Left lung (tissue), 10 donors: ENCODE results near the gene DLG2. TPM values are rescaled to one million over a fixed set of nuclear protein-coding genes. Genes with fewer than 3 reads are reported as not detected.

Experiments
- ATAC-seq: fragments of 200-7000 bp; cut with Tn5 transposase; one replicate; pipeline ENCODE4 v1.9.1; 2020; ENCODE audit warnings: moderate library complexity
- DNase-seq, 4 donors: peaks; one replicate each; pipeline ENCODE4 v3.0.0-alpha.2; 2013 to 2020
- H3K27ac ChIP-seq, 2 donors: fragments of 200-600 bp; sonication (generic) in 1 of 2; one replicate each; pipeline versions ENCODE4 v1.5.0 to v1.8.0; 2020 to 2021
- H3K27me3 ChIP-seq, 2 donors: fragments of 200-600 bp; sonication (generic) in 1 of 2; one replicate each; pipeline versions ENCODE4 v1.5.0 to v1.8.0; 2020 to 2021
- H3K36me3 ChIP-seq, 2 donors: fragments of 200-600 bp; sonication (generic) in 1 of 2; one replicate each; pipeline versions ENCODE4 v1.5.0 to v1.8.0; 2020 to 2021
- H3K4me1 ChIP-seq, 2 donors: fragments of 200-600 bp; one replicate each; pipeline ENCODE4 v1.8.0; 2021
- H3K4me3 ChIP-seq, 2 donors: fragments of 200-600 bp; sonication (generic) in 1 of 2; one replicate each; pipeline versions ENCODE4 v1.5.0 to v1.8.0; 2020 to 2021; ENCODE audit warnings: mild to moderate bottlenecking in 1 of 2
- H3K9me3 ChIP-seq, 2 donors: fragments of 200-600 bp; sonication (generic) in 1 of 2; one replicate each; pipeline versions ENCODE4 v1.5.0 to v1.8.0; 2020 to 2021
- CTCF ChIP-seq, 2 donors: fragments of 200-600 bp; sonication (generic) in 1 of 2; IDR thresholded peaks; one replicate each; pipeline versions ENCODE4 v1.5.0 to v1.8.0; 2021; ENCODE audit warnings: antibody characterized with exemption in 2 of 2
- intact Hi-C, 2 donors: fragments of 100-400 bp; cut with DNase I; formaldehyde crosslinking; loops; one replicate each; pipeline versions ENCODE4 v1.11.2 to v1.14.2; 2022
- polyA plus RNA-seq, 6 donors: library from polyadenylated mRNA; unstranded; fragments of 120-200 nt; gene quantifications; one replicate each; pipeline ENCODE4 v1.2.1, GENCODE V29; 2013; ENCODE audit not compliant: insufficient read length in 6 of 6
- total RNA-seq, 2 donors: library from RNA; stranded (reverse); fragmentation: NEBNext Ultra II Directional; extraction: Animal tissue kit (Norgen Biotek cat#: 25700); gene quantifications; one replicate each; pipeline ENCODE4 v1.2.1, GENCODE V29; 2021
- donor health status: DM: no; HTN: yes; CAD: no.
- donor health status: DM: no; HTN: no; CAD: no.

The DLG2 gene
- total and polyA plus RNA-seq, 8 donors = 4.5 to 15.0 (median 8.6) TPM

DNA sequence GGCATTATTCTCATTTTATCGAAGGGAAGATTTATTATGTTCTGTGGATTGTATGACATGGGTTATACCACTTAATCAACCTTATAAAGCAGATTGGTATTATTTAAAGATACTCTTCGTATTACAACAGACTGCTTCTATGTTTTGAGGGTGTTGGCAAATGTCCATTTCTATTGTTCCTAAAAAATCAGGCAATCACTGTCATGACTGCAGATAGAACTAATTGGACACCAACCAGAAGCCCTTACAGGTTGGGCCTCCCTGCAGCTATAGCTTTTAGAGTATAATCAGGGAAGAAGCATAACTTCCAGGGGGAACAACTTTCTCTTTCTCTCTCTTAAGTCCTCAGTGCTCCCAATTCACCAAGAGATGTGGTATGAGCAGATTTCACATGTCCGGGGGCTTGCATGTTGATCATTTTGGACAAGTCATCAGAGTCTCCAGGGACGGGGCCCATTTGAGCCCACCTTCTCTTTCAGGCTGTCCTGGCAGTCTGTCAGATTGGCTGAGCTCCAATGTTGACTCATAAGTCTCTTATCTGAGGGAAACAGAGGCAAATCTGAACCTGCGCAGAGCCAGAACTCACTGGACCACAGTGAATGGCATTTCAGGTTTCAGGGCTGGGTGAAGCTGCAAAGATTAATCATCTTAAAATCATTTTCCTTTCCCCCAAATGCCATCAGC is 2077.0 kb downstream of the DLG2 start:
- H3K4me1 ChIP-seq = no peaks in the 10 kb centered on the region
- H3K4me3 ChIP-seq = no peak overlapping the region
- no peaks in the 10 kb centered on the region for H3K27me3 ChIP-seq
- no peaks in the 10 kb centered on the region for H3K9me3 ChIP-seq
- intact Hi-C loops = no loop called here
- no peak overlapping the region for H3K27ac ChIP-seq
- no peak for DNase-seq
- H3K36me3 ChIP-seq = no peaks in the 10 kb centered on the region
- ATAC-seq = no peak
- TF ChIP-seq CTCF (IDR thresholded peaks at IDR 0.05) = no peak

DNA sequence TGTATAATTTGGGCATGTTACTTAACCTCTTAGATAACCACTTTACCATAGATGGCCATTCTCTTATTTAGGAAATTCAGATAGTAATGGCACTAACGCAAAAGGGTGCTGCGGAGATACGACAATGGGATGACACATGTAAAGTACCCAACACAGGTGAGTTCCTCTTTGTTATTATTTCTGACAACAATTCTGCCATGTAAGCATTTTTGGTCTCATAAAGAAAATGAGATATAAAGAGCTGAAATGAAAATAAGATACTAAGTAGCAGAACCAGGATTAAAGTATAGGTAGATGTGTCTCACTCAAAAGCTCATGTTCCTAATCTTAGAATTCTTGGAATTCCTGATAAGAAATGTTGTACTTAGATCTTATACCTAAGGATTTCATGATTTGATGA is 2080.8 kb downstream of the DLG2 start:
- TF ChIP-seq CTCF (IDR thresholded peaks at IDR 0.05) = no peak
- Histone ChIP-seq H3K27me3 (no peaks in the 10 kb centered on the region), H3K4me1 (no peaks in the 10 kb centered on the region), H3K27ac (no peak overlapping the region), H3K4me3 (no peak overlapping the region), H3K36me3 (no peaks in the 10 kb centered on the region), H3K9me3 (no peaks in the 10 kb centered on the region)
- DNase-seq (no peak), ATAC-seq (no peak)
- intact Hi-C loops = no loop called here

DNA sequence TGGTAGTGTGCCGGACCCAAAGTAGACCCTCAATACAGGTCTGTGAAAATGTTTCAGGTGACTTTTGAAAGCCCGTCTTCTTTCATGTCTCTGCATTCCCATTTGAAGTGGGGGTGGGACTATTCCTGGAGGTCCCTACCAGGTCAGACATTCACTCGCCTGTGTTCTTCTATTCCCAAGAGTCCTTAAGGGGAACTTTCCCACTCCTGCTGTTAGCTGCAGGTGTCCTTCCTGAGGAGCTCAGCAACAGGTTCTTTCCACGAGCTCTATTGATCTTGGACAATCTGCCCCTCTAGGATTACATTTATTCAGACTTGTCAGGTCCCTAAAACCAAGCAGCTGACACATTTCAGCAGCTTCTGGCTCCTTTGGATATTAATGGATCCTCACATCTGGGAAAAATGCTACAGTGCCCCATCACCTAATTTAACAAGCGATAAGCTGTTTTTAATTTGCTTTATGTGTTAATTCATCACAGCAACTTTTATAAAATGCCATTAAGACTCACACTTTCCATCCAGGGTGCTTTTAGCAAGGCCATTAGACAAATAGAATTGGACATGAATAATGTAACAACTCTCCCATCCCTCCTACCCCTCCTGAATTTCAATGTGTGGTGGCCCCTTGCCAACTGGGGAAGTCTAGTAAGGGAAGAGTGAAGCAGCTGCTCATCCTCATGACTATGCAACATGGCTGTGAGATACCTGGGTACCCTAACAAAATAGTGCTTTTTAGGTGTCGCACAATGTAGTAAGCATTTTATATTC is 2081.5 kb downstream of the DLG2 start:
- intact Hi-C loops = no loop called here
- Histone ChIP-seq H3K36me3 (no peaks in the 10 kb centered on the region), H3K4me3 (no peak overlapping the region), H3K9me3 (no peaks in the 10 kb centered on the region), H3K27ac (no peak overlapping the region), H3K27me3 (no peaks in the 10 kb centered on the region), H3K4me1 (no peaks in the 10 kb centered on the region)
- DNase-seq (no peak), ATAC-seq (no peak)
- TF ChIP-seq CTCF (IDR thresholded peaks at IDR 0.05) = no peak

DNA sequence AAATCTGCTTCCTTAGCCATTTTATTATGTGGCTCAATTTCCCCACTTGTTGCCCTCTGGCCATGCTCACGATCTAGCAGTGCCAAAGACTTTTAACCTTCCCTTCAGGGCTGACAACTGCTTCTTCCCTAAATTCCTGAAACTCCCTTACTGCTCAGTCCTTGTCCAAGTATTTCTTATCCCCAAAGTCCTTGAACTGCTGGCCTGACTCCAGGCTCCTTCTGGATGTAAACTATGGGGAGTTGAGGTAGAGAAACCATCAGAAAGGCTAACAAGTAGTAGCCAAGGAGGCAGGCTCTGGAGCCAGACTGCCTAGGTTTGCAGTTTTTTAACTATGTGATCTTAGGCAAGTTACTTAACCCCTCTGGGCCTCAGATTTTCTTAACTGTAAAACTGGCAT is 2082.3 kb downstream of the DLG2 start:
- TF ChIP-seq CTCF (IDR thresholded peaks at IDR 0.05) = no peak
- no peak for DNase-seq

GRCh38 chr11:83543706-83544439 is 2083.3 kb downstream of the DLG2 start:
- no peaks in the 10 kb centered on the region for H3K36me3 ChIP-seq
- H3K27me3 ChIP-seq = no peaks in the 10 kb centered on the region
- H3K4me3 ChIP-seq = no peak overlapping the region
- H3K4me1 ChIP-seq = peaks cover 0 to 6% of the 10 kb centered on the region in 2 donors
- ATAC-seq (no peak), DNase-seq (no peak)
- H3K27ac ChIP-seq = no peak overlapping the region
- TF ChIP-seq CTCF (IDR thresholded peaks at IDR 0.05) = no peak
- H3K9me3 ChIP-seq = no peaks in the 10 kb centered on the region
- intact Hi-C loops = no loop called here

More for the DNA sequence above, 2082.3 kb downstream of the DLG2 start:
- no peaks in the 10 kb centered on the region for H3K36me3 ChIP-seq
- no peaks in the 10 kb centered on the region for H3K9me3 ChIP-seq
- H3K27me3 ChIP-seq = no peaks in the 10 kb centered on the region
- H3K4me3 ChIP-seq = no peak overlapping the region
- H3K27ac ChIP-seq = no peak overlapping the region
- intact Hi-C loops = no loop called here
- ATAC-seq = no peak
- H3K4me1 ChIP-seq = peaks cover 0 to 3% of the 10 kb centered on the region in 2 donors
